ENCODE results near the gene AKAP13. TPM values are rescaled to one million over a fixed set of nuclear protein-coding genes. Genes with fewer than 3 reads are reported as not detected.

AKAP13 gene
- total and polyA plus RNA-seq, 7 donors, result 18.2 to 126 (median 93.7) TPM

DNA sequence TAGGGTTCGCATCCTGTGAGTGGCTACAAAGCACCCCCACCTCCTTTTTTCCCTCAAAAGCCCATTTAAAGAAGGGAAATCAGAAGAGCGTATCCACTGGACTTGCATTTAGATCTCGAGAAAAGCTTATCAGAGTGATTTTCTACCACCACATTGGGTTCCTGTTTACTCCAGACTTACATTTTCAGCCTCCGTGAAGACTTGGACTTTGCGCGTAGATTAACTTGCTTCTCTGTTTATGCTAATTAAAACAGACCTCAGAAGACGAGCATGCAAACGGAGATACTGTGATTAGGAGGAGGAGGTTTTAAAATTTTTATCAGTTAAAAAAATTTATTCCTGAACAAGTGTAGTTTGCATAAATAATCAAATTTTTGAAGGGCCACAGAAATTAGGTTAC is 115.7 kb downstream of the AKAP13 start:
- Histone ChIP-seq H3K27me3 (ENCODE audit: insufficient read depth in 3 of 3, low read length in 2 of 3) (no peaks in the 10 kb centered on the region), H3K4me3 (no peak overlapping the region), H3K27ac (no peak overlapping the region), H3K9me3 (no peaks in the 10 kb centered on the region), H3K36me3 (ENCODE audit: insufficient read depth in 1 of 2, low read depth in 1 of 2) (no peaks in the 10 kb centered on the region), H3K4me1 (peaks cover 33% of the 10 kb centered on the region)
- TF ChIP-seq, protein P1, sequence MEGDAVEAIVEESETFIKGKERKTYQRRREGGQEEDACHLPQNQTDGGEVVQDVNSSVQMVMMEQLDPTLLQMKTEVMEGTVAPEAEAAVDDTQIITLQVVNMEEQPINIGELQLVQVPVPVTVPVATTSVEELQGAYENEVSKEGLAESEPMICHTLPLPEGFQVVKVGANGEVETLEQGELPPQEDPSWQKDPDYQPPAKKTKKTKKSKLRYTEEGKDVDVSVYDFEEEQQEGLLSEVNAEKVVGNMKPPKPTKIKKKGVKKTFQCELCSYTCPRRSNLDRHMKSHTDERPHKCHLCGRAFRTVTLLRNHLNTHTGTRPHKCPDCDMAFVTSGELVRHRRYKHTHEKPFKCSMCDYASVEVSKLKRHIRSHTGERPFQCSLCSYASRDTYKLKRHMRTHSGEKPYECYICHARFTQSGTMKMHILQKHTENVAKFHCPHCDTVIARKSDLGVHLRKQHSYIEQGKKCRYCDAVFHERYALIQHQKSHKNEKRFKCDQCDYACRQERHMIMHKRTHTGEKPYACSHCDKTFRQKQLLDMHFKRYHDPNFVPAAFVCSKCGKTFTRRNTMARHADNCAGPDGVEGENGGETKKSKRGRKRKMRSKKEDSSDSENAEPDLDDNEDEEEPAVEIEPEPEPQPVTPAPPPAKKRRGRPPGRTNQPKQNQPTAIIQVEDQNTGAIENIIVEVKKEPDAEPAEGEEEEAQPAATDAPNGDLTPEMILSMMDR (IDR thresholded peaks at IDR 0.05), result no peak
- DNase-seq (no peak), ATAC-seq (no peak)
- WGBS, 3 donors, result 64 to 80% (median 72%) methylated on average over 8 of the region's 8 CpGs
- intact Hi-C loops (cut with DNase I), result loop anchor here (5.0 to 10.0 kb wide), 3 partner anchors 81 to 209 kb away; no protein-coding TSS in a partner anchor

DNA sequence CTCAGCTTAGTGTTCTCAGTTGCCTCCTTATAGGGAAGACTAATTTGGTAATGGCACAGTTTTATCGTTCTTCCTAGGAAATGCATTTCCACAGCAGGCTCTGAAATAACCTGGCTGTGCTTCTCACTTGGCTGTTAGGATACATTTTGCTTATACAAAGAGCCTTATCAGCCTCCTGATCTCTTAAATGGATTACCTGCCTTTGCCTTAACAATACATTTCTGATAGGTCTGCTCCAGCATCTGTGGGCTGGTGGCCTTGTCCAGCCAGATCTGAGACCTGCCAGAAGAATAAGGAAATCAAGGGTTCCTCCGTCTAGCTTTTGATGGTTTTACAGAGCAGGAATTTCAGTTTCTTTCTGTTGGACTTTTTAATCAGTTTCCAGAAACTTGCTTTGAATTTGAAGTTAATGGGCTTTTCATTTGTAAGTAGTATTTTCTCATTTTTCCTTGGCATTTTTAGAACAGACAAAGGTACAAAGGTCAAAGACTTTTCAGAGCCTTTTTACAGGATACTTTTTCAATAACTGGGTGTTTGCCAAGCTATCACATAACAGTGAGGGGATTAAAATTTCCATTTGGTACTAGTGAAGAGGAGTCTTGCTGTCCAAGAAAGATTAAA is 116.3 kb downstream of the AKAP13 start:
- H3K4me1 ChIP-seq, result peaks cover 38% of the 10 kb centered on the region
- ATAC-seq (no peak), DNase-seq (no peak)
- intact Hi-C loops (cut with DNase I), result loop anchor here (5.0 to 10.0 kb wide), 3 partner anchors 81 to 208 kb away; no protein-coding TSS in a partner anchor
- TF ChIP-seq, protein P1 (IDR thresholded peaks at IDR 0.05), result no peak
- no peaks in the 10 kb centered on the region for H3K27me3 ChIP-seq (ENCODE audit: insufficient read depth in 3 of 3, low read length in 2 of 3)
- no peak overlapping the region for H3K4me3 ChIP-seq
- 12 to 36% (median 23%) methylated on average over 2 of the region's 2 CpGs for WGBS, 3 donors
- H3K36me3 ChIP-seq (ENCODE audit: insufficient read depth in 1 of 2, low read depth in 1 of 2), result no peaks in the 10 kb centered on the region
- no peak overlapping the region for H3K27ac ChIP-seq
- no peaks in the 10 kb centered on the region for H3K9me3 ChIP-seq

DNA sequence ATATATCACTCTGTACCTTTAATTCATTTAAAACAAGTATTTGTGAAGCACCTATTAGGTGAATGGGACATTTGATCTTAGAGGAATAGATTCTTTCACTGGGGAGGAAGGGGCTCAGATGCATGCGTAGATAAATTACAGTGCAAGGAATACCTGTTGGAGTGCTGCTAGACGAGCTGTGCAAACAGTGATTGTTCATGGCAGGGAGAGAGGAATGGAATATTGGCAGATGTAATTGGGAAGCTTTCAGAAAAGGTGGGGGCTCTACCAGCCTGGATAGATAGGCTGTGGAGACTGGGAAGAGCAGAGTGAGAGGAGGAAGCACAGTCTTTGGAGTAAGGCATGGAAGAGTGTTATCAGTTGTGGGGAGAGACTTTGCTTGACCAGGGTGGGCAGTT is 116.8 kb downstream of the AKAP13 start:
- intact Hi-C loops (cut with DNase I), result loop anchor here (5.0 to 10.0 kb wide), 3 partner anchors 80 to 208 kb away; no protein-coding TSS in a partner anchor
- Histone ChIP-seq H3K4me1 (peaks cover 38% of the 10 kb centered on the region), H3K36me3 (ENCODE audit: insufficient read depth in 1 of 2, low read depth in 1 of 2) (no peaks in the 10 kb centered on the region), H3K9me3 (no peaks in the 10 kb centered on the region), H3K27me3 (ENCODE audit: insufficient read depth in 3 of 3, low read length in 2 of 3) (no peaks in the 10 kb centered on the region), H3K4me3 (no peak overlapping the region), H3K27ac (no peak overlapping the region)
- TF ChIP-seq, protein P1 (IDR thresholded peaks at IDR 0.05), result no peak
- 25 to 32% (median 28%) methylated on average over 2 of the region's 2 CpGs for WGBS, 3 donors
- DNase-seq, result no peak
- no peak for ATAC-seq

DNA sequence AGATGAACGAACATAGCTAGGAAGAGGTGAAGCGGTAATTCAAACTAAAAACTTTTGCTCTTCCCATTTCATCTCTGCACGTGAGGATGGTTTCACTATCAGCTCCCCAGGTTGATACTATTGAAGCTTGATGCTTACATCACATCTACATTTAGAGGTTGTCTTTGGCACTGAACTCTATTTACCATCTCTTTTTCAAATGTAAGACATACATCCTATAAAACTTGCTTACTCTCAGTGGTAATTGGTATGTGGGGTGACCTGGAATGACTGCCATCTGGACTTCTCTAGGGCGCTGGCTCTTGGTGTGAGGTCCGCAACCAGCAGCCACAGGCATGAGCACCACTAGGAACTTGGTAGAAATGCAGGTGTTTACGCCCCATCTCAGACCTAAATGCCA is 118.1 kb downstream of the AKAP13 start:
- DNase-seq (no peak), ATAC-seq (no peak)
- intact Hi-C loops (cut with DNase I), result loop anchor here (5.0 to 10.0 kb wide), 3 partner anchors 79 to 206 kb away; no protein-coding TSS in a partner anchor
- Histone ChIP-seq H3K9me3 (no peaks in the 10 kb centered on the region), H3K27me3 (ENCODE audit: insufficient read depth in 3 of 3, low read length in 2 of 3) (no peaks in the 10 kb centered on the region), H3K36me3 (ENCODE audit: insufficient read depth in 1 of 2, low read depth in 1 of 2) (no peaks in the 10 kb centered on the region), H3K4me1 (peaks cover 38% of the 10 kb centered on the region), H3K27ac (no peak overlapping the region), H3K4me3 (no peak overlapping the region)
- TF ChIP-seq, protein P1 (IDR thresholded peaks at IDR 0.05), result no peak
- 84 to 96% (median 86%) methylated on average over 6 of the region's 6 CpGs for WGBS, 3 donors
